HG02840 (cell line): Measurements from ENCODE around the gene EML2.
"Not testable (repeated sequence)": the region's sequence is repeated elsewhere in the genome, so short reads cannot be mapped to it uniquely, and the experiment has no call there.

ENCODE experiments used
- ATAC-seq: cut with Tn5 transposase; IDR thresholded peaks from one replicate; pipeline ENCODE4 v1.9.1; 2021; ENCODE audit warnings: mild to moderate bottlenecking, moderate library complexity, moderate number of reproducible peaks; ENCODE audit not compliant: unreplicated experiment, low FRiP score

Gene EML2

DNA sequence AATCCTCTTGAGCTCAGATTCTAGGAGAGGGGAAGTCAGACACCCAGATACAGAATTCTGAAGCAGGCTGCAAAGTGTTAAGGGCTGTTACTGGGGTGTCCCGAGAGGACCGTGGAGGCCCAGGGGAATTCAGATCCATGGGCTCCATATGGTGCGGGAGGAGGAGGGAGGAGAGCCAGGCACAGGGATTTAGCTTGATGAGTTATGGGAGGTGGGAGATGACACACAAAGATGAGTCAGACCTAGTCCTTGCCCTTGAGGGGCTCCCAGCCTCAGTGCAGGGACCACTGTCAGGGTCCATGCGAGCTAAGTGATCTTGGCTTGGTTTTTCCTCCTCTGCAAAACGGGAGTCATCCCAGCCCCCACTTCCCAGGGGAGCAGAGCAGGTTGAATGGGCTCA, 14.4 kb upstream of the EML2 start:
- no peak for ATAC-seq

DNA sequence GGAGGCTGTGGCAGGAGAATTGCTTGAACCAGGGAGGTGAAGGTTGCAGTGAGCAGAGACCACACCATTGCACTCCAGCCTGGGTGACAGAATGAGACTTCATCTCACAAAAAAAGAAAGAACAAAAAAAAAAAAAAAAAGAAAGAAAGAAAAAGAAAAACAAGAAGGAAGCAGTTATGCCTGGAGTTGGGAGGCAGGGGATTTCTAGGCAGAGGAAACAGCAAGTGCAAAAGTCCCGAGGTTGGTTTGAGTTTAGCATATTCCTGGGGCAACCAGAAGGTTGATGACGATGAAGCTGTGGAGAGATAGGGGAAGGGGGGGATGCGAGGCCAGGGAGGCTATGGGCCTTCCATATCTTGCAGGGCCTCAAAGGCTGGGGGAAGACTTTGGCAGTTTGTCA, 11.5 kb upstream of the EML2 start:
- no peak for ATAC-seq

DNA sequence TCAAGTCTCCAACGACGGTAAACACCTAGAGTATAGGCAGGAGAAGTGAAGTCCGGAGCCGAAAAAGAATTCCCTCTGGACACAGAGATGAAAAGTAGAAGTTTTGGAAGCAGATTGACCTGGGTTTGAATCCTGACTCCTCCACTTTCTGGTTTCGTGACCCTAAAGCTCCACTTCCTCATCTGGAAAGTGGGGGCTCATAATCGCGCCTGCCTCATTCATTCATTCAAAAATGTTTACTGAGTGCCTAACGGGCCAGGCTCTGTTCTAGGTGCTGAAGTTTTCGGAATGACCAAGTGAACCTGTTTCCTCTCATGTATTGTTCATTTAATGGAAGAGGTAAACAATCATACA, 7.1 kb upstream of the EML2 start:
- ATAC-seq, result no peak

GRCh38 chr19:45645631-45646344, 6.6 kb upstream of the EML2 start:
- no peak for ATAC-seq

DNA sequence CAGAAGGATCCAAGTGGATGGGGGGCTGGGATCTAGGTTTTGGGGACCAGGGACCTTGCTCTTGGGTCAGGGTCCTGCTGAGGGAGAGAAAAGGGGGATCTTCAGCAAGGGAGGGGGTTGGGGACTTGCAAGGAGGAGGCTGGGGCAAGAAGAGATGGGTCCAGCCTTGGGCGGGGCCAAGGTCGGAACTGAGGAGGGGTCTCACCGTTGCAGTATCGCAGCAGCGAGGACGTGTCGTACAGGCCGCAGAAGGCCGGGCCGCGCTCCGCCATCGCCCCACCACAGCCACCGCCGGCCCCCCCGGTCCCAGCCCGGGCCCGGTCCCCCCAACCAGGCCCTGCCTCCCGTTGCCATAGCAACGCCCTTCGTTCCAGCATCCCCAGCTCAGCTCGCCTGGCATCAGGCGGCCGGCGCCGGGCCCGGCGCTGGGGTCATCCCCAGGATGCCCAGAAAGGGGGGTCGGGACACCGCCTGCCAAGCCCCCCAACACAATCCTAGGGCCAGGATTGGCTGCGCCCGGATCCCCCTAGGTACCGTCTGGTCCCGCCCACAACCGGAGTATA, 6.0 kb upstream of the EML2 start:
- ATAC-seq, result no peak

DNA sequence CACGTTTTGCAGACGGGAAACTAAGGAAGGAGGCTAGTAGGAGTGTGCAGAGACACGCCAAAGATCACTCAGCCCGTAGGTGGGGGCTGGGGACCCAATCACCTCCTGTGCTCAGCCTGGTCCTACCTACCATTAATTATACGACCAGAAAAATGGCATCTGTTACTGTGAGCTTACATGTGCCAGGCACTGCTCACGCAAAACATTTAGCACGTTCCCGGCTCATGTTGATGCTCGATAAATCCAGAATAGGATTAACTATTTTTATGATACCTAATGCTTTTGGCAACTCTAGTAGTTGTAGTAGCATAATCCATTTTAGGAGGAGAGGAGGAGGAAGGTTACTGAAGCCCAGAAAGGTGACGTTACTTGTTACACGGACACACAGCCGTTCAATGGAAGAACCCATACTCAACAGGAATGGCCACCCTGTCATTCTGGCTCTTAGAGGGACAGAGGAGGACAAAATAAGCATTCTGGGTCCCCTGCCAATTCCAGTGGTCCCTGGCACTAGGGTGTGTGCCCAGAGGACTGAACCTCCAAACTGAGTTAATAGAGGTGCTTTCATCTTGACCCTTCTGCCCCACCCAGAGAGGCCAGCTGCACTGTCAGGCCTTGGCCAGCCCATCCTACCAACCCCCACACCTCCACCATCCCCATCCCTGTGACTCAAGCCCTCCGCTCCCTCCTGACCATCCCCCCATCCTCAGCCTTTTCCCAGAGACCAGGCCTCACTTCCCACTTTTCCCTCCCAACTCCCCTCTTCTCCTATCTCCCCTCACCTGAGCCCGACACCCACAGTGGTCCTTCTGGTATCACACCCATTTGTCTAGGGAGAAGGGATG, 5.0 kb upstream of the EML2 start:
- ATAC-seq, result no peak

DNA sequence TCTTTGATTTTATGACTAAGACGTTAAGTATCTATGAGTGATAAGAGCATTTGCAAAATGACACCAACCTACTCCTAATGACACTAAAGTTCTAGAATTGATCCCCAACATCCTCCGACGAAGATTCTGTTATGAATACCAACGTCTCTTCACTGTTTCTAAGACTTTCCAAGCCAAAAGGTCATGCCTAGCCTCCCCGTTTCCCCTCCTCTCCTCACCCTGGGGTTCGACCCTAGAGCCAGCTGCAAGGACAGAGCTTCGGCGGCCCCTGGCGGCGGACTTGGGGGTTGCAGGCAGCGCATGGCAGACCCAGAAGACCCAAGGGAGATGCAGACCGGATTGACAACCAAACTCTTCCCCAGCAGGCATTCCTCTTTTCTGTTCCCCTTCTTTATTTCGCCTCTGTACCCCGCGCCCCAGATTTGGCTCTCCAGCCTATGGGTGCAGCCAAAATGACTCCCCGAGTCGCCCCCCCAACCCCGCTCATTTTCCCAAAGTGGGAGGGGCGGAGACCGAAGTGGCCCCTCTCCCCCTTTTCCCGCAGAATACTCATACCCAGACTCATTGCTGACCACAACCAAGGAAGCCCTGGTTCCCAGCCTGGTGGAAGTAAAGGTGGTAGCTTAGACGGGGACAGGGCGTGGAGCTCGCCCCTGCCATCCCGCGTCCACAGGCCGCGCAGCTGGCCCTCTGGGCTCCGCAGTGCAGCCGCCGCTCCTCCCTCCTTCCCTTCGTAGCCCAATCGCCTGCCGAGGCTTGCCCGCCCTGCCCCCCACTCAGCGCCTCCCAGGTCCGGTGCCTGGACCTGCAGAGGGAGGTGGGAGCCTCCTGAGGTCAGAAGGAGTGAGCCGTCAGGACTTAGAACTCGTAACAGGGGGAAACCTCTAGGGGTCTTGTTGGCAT, 4.1 kb upstream of the EML2 start:
- peak; percentile 21 for ATAC-seq

DNA sequence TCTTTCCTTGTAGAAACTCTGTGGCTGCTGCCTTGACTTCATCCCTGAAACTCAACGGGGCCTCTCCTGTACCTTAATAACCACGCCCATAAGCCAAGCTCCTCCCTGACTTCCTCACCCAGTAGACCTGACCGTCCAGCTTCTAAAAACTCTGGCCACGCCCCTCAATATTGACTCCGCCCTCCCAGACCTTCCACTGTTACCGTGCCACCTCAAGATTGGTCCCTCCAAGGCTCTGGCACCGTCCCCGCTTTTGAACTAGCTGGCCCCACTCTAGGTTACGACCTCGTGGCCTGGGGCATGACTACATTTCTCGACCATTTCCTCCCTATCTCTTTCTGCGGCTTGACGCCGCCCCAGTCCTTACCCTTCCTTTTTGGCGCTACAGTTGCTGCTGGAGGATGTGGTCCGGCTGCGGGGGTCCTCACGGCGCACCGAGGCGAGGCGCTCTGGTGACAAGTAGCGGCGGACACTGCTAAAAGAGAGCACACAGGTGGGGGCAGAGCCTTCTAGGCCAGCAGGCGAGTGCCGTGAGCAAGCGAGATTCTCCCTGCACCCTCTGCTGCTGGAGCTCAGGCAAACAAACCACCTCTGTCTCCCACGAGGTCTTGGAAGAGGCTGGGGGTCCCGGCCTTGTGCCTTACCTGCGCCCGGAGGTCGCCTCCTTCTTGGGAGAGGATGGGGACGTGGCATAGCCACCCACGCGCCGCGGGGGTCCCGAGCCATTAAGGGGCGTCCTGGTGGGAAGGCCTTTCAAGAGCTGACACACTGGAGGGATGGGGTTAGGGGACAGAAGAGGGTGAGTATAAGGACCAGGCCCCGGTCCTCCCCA, 2.3 kb upstream of the EML2 start:
- peak; percentile 36 for ATAC-seq

DNA sequence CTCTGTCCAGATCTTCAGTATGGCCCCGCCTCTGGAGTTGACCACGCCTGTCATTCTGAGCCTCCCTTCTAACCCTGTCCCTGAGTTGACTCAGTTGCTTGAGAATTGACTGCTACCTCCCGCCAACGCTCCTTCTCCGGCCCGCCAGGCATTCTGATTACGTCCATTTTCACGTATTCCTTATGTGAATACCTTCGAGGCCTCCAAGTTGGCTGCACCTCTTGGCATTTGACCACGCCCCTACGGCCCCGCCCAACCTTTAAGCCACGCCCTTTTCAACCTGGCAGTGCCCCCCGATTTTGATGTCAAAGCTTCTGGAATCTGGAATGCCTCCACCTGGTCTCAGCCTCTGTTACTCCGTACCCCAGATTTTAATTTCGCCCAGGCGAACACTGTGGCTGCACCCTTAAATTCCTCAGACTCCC, 1.7 kb upstream of the EML2 start:
- no peak for ATAC-seq

DNA sequence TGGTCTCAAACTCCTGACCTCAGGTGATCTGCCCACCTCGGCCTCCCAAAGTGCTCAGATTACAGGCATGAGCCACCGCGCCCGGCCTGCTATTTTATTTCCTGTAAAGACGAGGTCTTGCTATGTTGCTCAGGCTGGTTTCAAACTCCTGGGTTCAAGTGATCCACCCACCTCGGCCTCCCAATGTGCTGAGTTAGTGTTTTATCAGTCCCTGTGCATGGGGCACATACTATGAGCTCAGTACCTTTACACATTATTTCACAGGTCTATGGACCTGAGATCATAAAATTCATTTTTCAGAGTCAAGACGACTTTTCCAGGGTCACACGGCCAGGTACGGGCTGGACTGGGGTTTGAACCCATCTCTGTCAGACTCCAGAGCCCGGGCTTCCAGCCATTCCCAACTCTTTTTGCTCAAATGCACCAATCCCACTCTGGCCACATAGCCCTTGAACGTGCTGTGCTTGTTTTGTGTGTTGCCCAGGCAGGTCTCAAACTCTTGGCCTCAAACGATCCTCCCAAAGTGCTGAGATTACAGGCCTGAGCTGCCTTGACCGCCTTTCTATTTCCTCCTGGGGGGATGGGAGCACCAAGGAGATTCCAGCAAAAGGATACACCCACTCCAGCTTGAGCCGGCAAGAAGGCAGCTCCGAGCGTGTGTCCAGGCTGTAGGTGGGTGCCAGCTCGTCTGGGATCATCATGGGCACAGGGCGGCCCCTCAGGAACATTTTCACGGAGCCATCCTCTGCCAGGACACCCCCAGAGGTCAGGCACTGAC, 1.1 kb downstream of the EML2 start:
- no peak for ATAC-seq

- no peak for ATAC-seq
Observed at GRCh38 chr19:45636902-45637301, 2.3 kb downstream of the EML2 start.

- ATAC-seq, result no peak
Observed at GRCh38 chr19:45636275-45636674, 2.9 kb downstream of the EML2 start.

- ATAC-seq, result no peak
Observed at GRCh38 chr19:45632468-45633196, 6.6 kb downstream of the EML2 start.

- ATAC-seq, result no peak
Observed at GRCh38 chr19:45630463-45630862, 8.7 kb downstream of the EML2 start.

GRCh38 chr19:45629704-45630103, 9.5 kb downstream of the EML2 start:
- ATAC-seq, result no peak

GRCh38 chr19:45628219-45628618, 11.0 kb downstream of the EML2 start:
- ATAC-seq, result not testable (repeated sequence)

DNA sequence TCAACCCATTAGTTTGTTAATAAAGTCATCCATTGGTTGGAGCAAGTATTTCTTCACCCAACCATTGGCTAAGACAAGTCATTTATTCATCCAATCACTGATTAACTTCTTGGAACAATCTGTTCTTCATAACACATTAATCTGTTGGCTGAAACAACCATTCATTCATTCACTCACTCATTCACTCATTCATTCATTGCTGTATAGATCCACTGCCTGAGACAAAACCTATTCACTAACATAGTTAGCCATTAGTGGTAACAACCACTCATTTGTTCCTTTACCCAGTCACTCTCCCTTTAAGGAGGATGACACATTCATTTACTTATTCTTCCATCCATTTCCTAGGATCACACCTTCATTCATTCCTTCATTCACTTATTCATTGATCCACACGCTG, 15.2 kb downstream of the EML2 start:
- ATAC-seq, result no peak

DNA sequence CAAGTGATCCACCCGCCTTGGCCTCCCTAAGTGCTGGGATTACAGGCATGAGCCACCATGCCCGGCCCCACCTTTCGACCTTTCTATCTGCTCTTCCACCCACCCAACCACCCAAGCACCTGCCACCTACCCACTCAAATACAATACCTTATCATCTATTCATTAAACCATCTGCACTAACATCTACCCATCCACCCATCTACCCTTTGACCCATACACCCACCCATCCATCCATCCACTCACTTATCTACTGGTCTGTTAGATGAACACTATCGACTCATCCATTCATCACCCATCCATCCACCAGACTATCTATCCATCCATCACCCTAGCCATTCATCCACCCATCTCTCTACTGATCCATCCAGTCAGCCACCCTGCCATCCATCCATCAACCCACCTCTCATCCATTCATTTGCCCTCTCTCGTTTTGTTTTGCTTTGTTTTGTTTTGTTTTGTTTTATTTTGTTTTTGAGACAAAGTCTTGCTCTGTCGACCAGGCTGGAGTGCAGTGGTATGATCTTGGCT, 17.2 kb downstream of the EML2 start:
- ATAC-seq, result no peak
